HCT116 (cell line): Measurements from ENCODE around the gene MAP2K5. TPM values are rescaled to one million over a fixed set of nuclear protein-coding genes. Genes with fewer than 3 reads are reported as not detected.

ENCODE experiments used
- ATAC-seq: fragments of 200-7000 bp; cut with Tn5 transposase; 2 replicates; pipeline ENCODE4 v1.9.1; 2020; ENCODE audit warnings: mild to moderate bottlenecking, moderate library complexity
- BruUV-seq: library from RNA; stranded (reverse); fragments of 400-500 nt; replicated peaks from 2 replicates; lab custom pipeline; 2021; lab: Mats Ljungman, UMichigan
- CTCF ChIA-PET: fragments of 300-600 bp; sonication (Branson Sonifier 250); formaldehyde crosslinking; loops from one replicate; lab custom pipeline; 2021; ENCODE audit warnings: antibody characterized with exemption; lab: Charles Lee
- POLR2A ChIA-PET: fragments of 300-600, 350-600 bp; sonication (Branson Sonifier 250); formaldehyde crosslinking; loops from one replicate; lab custom pipeline; 2021; ENCODE audit warnings: antibody characterized with exemption; lab: Charles Lee
- RAD21 ChIA-PET, 2 experiments: fragments of 300-600 bp; sonication (Branson Sonifier 250); formaldehyde crosslinking; loops; one replicate each; lab custom pipeline; 2023; ENCODE audit warnings: low total read pairs in 2 of 2; ENCODE audit not compliant: uncharacterized antibody in 2 of 2, unreplicated experiment in 2 of 2, low non-redundant PET in 1 of 2; lab: Charles Lee
- DNase-seq: peaks from one replicate; pipeline ENCODE4 v3.0.0-alpha.2; 2010; ENCODE audit warnings: low read depth, low spot score
- H2AFZ ChIP-seq: fragments of 200-600 bp; shearing (Covaris generic), sonication (generic); 2 replicates; pipeline ENCODE4 v1.6.1; 2017; ENCODE audit warnings: low read depth, mixed run types, mixed read lengths, antibody characterized with exemption, low read length; ENCODE audit not compliant: poor library complexity, severe bottlenecking
- H3K27ac ChIP-seq: 2 replicates; pipeline ENCODE4 v1.5.1; 2012; ENCODE audit warnings: low read depth, low read length
- H3K27me3 ChIP-seq: fragments of 200-600 bp; sonication (generic); 2 replicates; pipeline ENCODE4 v1.6.1; 2016; ENCODE audit warnings: mixed run types, low read length, mixed read lengths; ENCODE audit not compliant: insufficient read depth
- H3K36me3 ChIP-seq, 2 experiments: fragments of 200-500 bp in 1 of 2; fragments of 200-600 bp in 1 of 2; sonication (Bioruptor generic) in 1 of 2; sonication (generic) in 1 of 2; 2 replicates each; pipeline versions ENCODE4 v1.5.1 to v1.6.1; 2014 to 2016; ENCODE audit warnings: low read length in 2 of 2, inconsistent platforms in 1 of 2, mixed read lengths in 1 of 2, mixed run types in 1 of 2; ENCODE audit not compliant: insufficient read depth in 2 of 2, control insufficient read depth in 1 of 2
- H3K4me1 ChIP-seq, 2 experiments: fragments of 200-600 bp in 1 of 2; sonication (generic) in 1 of 2; 2 replicates each; pipeline versions ENCODE4 v1.5.1 to v1.6.1; 2012 to 2017; ENCODE audit warnings: low read length in 2 of 2, inconsistent platforms in 1 of 2, mild to moderate bottlenecking in 1 of 2, mixed read lengths in 1 of 2, mixed run types in 1 of 2, moderate library complexity in 1 of 2; ENCODE audit not compliant: insufficient read depth in 2 of 2, control insufficient read depth in 1 of 2
- H3K4me2 ChIP-seq: fragments of 200-600 bp; sonication (generic); 2 replicates; pipeline ENCODE4 v1.6.1; 2017; ENCODE audit warnings: mixed run types, low read length, mixed read lengths
- H3K4me3 ChIP-seq, 2 experiments: fragments of 200-600 bp in 1 of 2; sonication (generic) in 1 of 2; replicated peaks in 1 of 2; 2 replicates each; pipeline ENCODE4 v1.5.1; 2011 to 2016; ENCODE audit warnings: low read length in 2 of 2, control low read depth in 1 of 2, low read depth in 1 of 2, mild to moderate bottlenecking in 1 of 2, mixed read lengths in 1 of 2, mixed run types in 1 of 2
- H3K79me2 ChIP-seq: fragments of 200-600 bp; sonication (generic); 2 replicates; pipeline ENCODE4 v1.6.1; 2017; ENCODE audit warnings: mild to moderate bottlenecking, mixed run types, low read length, moderate library complexity, mixed read lengths; ENCODE audit not compliant: insufficient read depth
- H3K9ac ChIP-seq: fragments of 200-600 bp; sonication (generic); 2 replicates; pipeline ENCODE4 v1.6.1; 2016; ENCODE audit warnings: low read length, mixed read lengths
- H3K9me2 ChIP-seq: fragments of 200-600 bp; sonication (generic), shearing (Covaris generic); 2 replicates; pipeline ENCODE4 v1.6.1; 2017; ENCODE audit warnings: mixed run types, mild to moderate bottlenecking, moderate library complexity; ENCODE audit not compliant: insufficient read depth
- H3K9me3 ChIP-seq, 2 experiments: fragments of 200-500 bp in 1 of 2; fragments of 200-600 bp in 1 of 2; sonication (Bioruptor generic) in 1 of 2; sonication (generic) in 1 of 2; 2 replicates each; pipeline ENCODE4 v1.6.1; 2014 to 2017; ENCODE audit warnings: low read length in 2 of 2, mixed read lengths in 2 of 2, inconsistent platforms in 1 of 2, low read depth in 1 of 2, mild to moderate bottlenecking in 1 of 2, mixed run types in 1 of 2, moderate library complexity in 1 of 2; ENCODE audit not compliant: control insufficient read depth in 1 of 2, insufficient read depth in 1 of 2
- H4K20me1 ChIP-seq: fragments of 200-600 bp; sonication (generic), shearing (Covaris generic); 2 replicates; pipeline ENCODE4 v1.6.1; 2017; ENCODE audit warnings: mixed run types, mild to moderate bottlenecking, moderate library complexity; ENCODE audit not compliant: insufficient read depth
- ATF3 ChIP-seq: IDR thresholded peaks from 2 replicates; pipeline ENCODE4 v1.6.1; 2012
- CBX3 ChIP-seq: IDR thresholded peaks from 2 replicates; pipeline ENCODE4 v1.6.1; 2012; ENCODE audit warnings: low read depth
- EGR1 ChIP-seq: IDR thresholded peaks from 2 replicates; pipeline ENCODE4 v1.6.1; 2012; ENCODE audit warnings: low read depth
- EZH2 ChIP-seq: fragments of 200-600 bp; sonication (generic); IDR thresholded peaks from 2 replicates; pipeline ENCODE4 v1.6.1; 2017; ENCODE audit warnings: antibody characterized with exemption, mixed run types
- FOSL1 ChIP-seq: IDR thresholded peaks from 2 replicates; pipeline ENCODE4 v1.6.1; 2012; ENCODE audit warnings: low read depth
- JUND ChIP-seq: IDR thresholded peaks from 2 replicates; pipeline ENCODE4 v1.6.1; 2012
- MAX ChIP-seq: IDR thresholded peaks from 2 replicates; pipeline ENCODE4 v1.6.1; 2012
- POLR2A ChIP-seq: IDR thresholded peaks from 2 replicates; pipeline ENCODE4 v1.7.0; 2011; ENCODE audit warnings: borderline replicate concordance; ENCODE audit not compliant: insufficient read depth, insufficient read length; ENCODE audit errors: extremely low read depth
- POLR2AphosphoS5 ChIP-seq: IDR thresholded peaks from 2 replicates; pipeline ENCODE4 v1.6.1; 2011; ENCODE audit warnings: mild to moderate bottlenecking, low read depth, low read length, moderate library complexity
- RAD21 ChIP-seq: IDR thresholded peaks from 2 replicates; pipeline ENCODE4 v1.6.1; 2012; ENCODE audit warnings: low read depth, mild to moderate bottlenecking
- REST ChIP-seq: IDR thresholded peaks from 2 replicates; pipeline ENCODE4 v1.6.1; 2012; ENCODE audit warnings: low read depth
- TCF7L2 ChIP-seq: IDR thresholded peaks from 2 replicates; pipeline ENCODE4 v1.7.0; 2011; ENCODE audit warnings: borderline replicate concordance, inconsistent platforms; ENCODE audit not compliant: insufficient read depth, insufficient read length; ENCODE audit errors: extremely low read depth
- YY1 ChIP-seq: IDR thresholded peaks from 2 replicates; pipeline ENCODE4 v1.6.1; 2011; ENCODE audit warnings: low read length, low read depth, moderate library complexity, mild to moderate bottlenecking; ENCODE audit not compliant: insufficient replicate concordance; ENCODE audit errors: extremely low read depth
- ZFX ChIP-seq: fragments of 450-650 bp; IDR thresholded peaks from 2 replicates; pipeline ENCODE4 v1.6.1; 2017
- ZNF274 ChIP-seq: fragments of 200-500 bp; sonication (Bioruptor generic); IDR thresholded peaks from 2 replicates; pipeline ENCODE4 v1.6.1; 2014; ENCODE audit warnings: mild to moderate bottlenecking, low read depth, low read length, inconsistent platforms
- intact Hi-C: fragments of 100-400 bp; cut with micrococcal nuclease; formaldehyde crosslinking; loops from 2 replicates; pipeline ENCODE4 v1.10.0; 2022
- total RNA-seq: library from RNA; stranded (reverse); gene quantifications from one replicate; pipeline ENCODE4 v1.2.1, GENCODE V29; 2021; ENCODE audit not compliant: unreplicated experiment

MAP2K5 gene
- total RNA-seq, 1 experiment from 2014 or later = 15.6 TPM

GRCh38 chr15:67520321-67521028 is 22.0 kb upstream of the MAP2K5 start:
- Histone ChIP-seq H2AFZ (peak overlapping the region; percentile 63), H3K4me1 (peaks cover 10 to 19% of the 10 kb centered on the region in 2 experiments), H3K9me2 (no peaks in the 10 kb centered on the region), H3K9ac (peak overlapping the region; percentile 72), H3K4me3 (peak overlapping the region; percentile 72 to 91), H3K79me2 (peaks cover 39% of the 10 kb centered on the region), H3K27ac (peak overlapping the region; percentile 99), H3K9me3 (no peaks in the 10 kb centered on the region), H4K20me1 (no peaks in the 10 kb centered on the region), H3K36me3 (no peaks in the 10 kb centered on the region), H3K4me2 (peak overlapping the region; percentile 92), H3K27me3 (no peaks in the 10 kb centered on the region)
- intact Hi-C loops = loop anchor here (10.0 kb wide), 1 partner anchor 314 kb away; no protein-coding TSS in a partner anchor
- no peak for TF ChIP-seq FOSL1
- 0 out of 2 replicates have a peak, but pooled peaks have one; percentile 44 for TF ChIP-seq CBX3
- no peak for TF ChIP-seq ATF3
- no peak for TF ChIP-seq POLR2A
- no peak for TF ChIP-seq EZH2
- peak; percentile 59 for TF ChIP-seq EGR1
- peak; percentile 81; the same call in 1 of the 2 replicates for TF ChIP-seq POLR2AphosphoS5
- BruUV-seq = TSS peak; percentile 91
- RAD21 ChIA-PET = no interaction called here
- DNase-seq (no peak), ATAC-seq (peak; percentile 27)
- CTCF ChIA-PET = no interaction called here
- POLR2A ChIA-PET = interaction anchor here (0.6 to 0.8 kb wide), 2 partner anchors 12 to 58 kb away, joined by 3 read pairs; no protein-coding TSS in a partner anchor

GRCh38 chr15:67521029-67521782 is 21.3 kb upstream of the MAP2K5 start, which contains the start of gene C15orf61:
Gene C15orf61 (plus strand): TSS chr15:67521131. CDS start chr15:67521249, 118 bp downstream.
- CTCF ChIA-PET = no interaction called here
- TF ChIP-seq MAX = peak; percentile 88; the same call in 1 of the 2 replicates
- peak; percentile 56 for TF ChIP-seq YY1
- TF ChIP-seq EZH2 = no peak
- TF ChIP-seq JUND = no peak
- TF ChIP-seq RAD21 = peak; percentile 22; the same call in 1 of the 2 replicates
- TF ChIP-seq ZFX = peak; percentile 99
- TF ChIP-seq ZNF274 = no peak
- peak; percentile 81 for TF ChIP-seq TCF7L2
- no peak for TF ChIP-seq REST
- peak; percentile 81 for TF ChIP-seq EGR1
- TF ChIP-seq FOSL1 = no peak

More at GRCh38 chr15:67521029-67521782, 21.3 kb upstream of the MAP2K5 start, which contains the start of gene C15orf61:
- POLR2A ChIA-PET = interaction anchor here (0.6 to 0.8 kb wide), 2 partner anchors 12 to 59 kb away, joined by 3 read pairs; no protein-coding TSS in a partner anchor
- Histone ChIP-seq H3K27ac (peak within 1 kb of the TSS; percentile 99), H3K4me2 (peak within 1 kb of the TSS; percentile 92), H3K9me3 (no peaks in the 10 kb centered on the region), H3K27me3 (no peaks in the 10 kb centered on the region), H3K4me3 (peak within 1 kb of the TSS; percentile 72 to 91), H4K20me1 (no peaks in the 10 kb centered on the region), H3K36me3 (no peaks in the 10 kb centered on the region), H3K79me2 (peaks cover 46% of the 10 kb centered on the region), H3K9me2 (no peaks in the 10 kb centered on the region), H3K9ac (peak within 1 kb of the TSS; percentile 92), H3K4me1 (peaks cover 10 to 19% of the 10 kb centered on the region in 2 experiments), H2AFZ (peak within 1 kb of the TSS; percentile 63)
- peak; percentile 85 for DNase-seq
- ATAC-seq = peak; percentile 90
- BruUV-seq = no TSS peak
- RAD21 ChIA-PET = no interaction called here
- intact Hi-C loops = loop anchor here (10.0 kb wide), 1 partner anchor 314 kb away; no protein-coding TSS in a partner anchor
